GM12878 (cell line): ENCODE data around the gene CALCR. TPM values are rescaled to one million over a fixed set of nuclear protein-coding genes. Genes with fewer than 3 reads are reported as not detected.

ENCODE experiments used
- ATAC-seq: fragments of 200-7000 bp; cut with Tn5 transposase; 3 replicates; pipeline ENCODE4 v1.9.1; 2020; ENCODE audit warnings: mild to moderate bottlenecking, moderate library complexity
- BruUV-seq: library from RNA; stranded (reverse); fragments of 400-500 nt; replicated peaks from 2 replicates; lab custom pipeline; 2021; lab: Mats Ljungman, UMichigan
- CTCF ChIA-PET: fragments of 300-600 bp; sonication (Branson Sonifier 250); formaldehyde crosslinking; extraction: SDS; loops from one replicate; lab custom pipeline; 2021; ENCODE audit warnings: inconsistent platforms; lab: Yijun Ruan, JAX
- POLR2A ChIA-PET: fragments of 350-600 bp; formaldehyde crosslinking; extraction: SDS; loops from one replicate; lab custom pipeline; 2021; ENCODE audit warnings: inconsistent platforms; lab: Charles Lee
- RAD21 ChIA-PET: fragments of 300-600 bp; sonication (Branson Sonifier 250); formaldehyde crosslinking; loops from one replicate; lab custom pipeline; 2023; ENCODE audit warnings: antibody characterized with exemption; ENCODE audit not compliant: unreplicated experiment; lab: Charles Lee
- SMC1A ChIA-PET: fragments of 300-600 bp; sonication (Branson Sonifier 250); formaldehyde crosslinking; loops from one replicate; lab custom pipeline; 2023; ENCODE audit not compliant: unreplicated experiment, uncharacterized antibody; lab: Charles Lee
- DNase-seq: peaks from one replicate; pipeline ENCODE4 v3.0.0-alpha.2; 2011; ENCODE audit warnings: low read depth, low spot score
- FAIRE-seq: peaks from 3 replicates; lab custom pipeline; 2011; peaks lifted over from hg19 to GRCh38; lab: Jason Lieb, UNC
- H2AFZ ChIP-seq: 2 replicates; pipeline ENCODE4 v1.6.0; 2011; ENCODE audit warnings: low read depth, low read length, control low read depth; ENCODE audit not compliant: control insufficient read depth
- H3K27ac ChIP-seq: 2 replicates; pipeline ENCODE4 v1.5.1; 2011; ENCODE audit warnings: control low read depth; ENCODE audit not compliant: control insufficient read depth, insufficient read depth
- H3K27me3 ChIP-seq, 2 experiments: replicated peaks in 1 of 2; 2 replicates each; pipeline versions ENCODE4 v1.6.0 to v1.6.1; 2011; ENCODE audit warnings: low read length in 1 of 2; ENCODE audit not compliant: control insufficient read depth in 2 of 2, insufficient read depth in 2 of 2
- H3K36me3 ChIP-seq, 2 experiments: 2 replicates each; pipeline ENCODE4 v1.5.1; 2011; ENCODE audit warnings: low read length in 1 of 2; ENCODE audit not compliant: control insufficient read depth in 2 of 2, insufficient read depth in 2 of 2
- H3K4me1 ChIP-seq: 2 replicates; pipeline ENCODE4 v1.6.1; 2011; ENCODE audit warnings: mild to moderate bottlenecking, low read length, moderate library complexity, mixed read lengths; ENCODE audit not compliant: control insufficient read depth, insufficient read depth
- H3K4me2 ChIP-seq: 2 replicates; pipeline ENCODE4 v1.6.0; 2011; ENCODE audit warnings: control low read depth; ENCODE audit not compliant: control insufficient read depth, insufficient read depth
- H3K4me3 ChIP-seq: fragments of 200-600 bp; sonication (generic); 2 replicates; pipeline ENCODE4 v1.5.1; 2016
- H3K79me2 ChIP-seq: 2 replicates; pipeline ENCODE4 v1.6.0; 2011; ENCODE audit warnings: low read length; ENCODE audit not compliant: control insufficient read depth, insufficient read depth
- H3K9ac ChIP-seq: 2 replicates; pipeline ENCODE4 v1.8.0; 2011; ENCODE audit warnings: low read length, control low read depth, mixed read lengths; ENCODE audit not compliant: control insufficient read depth, insufficient read depth
- H3K9me3 ChIP-seq: replicated peaks from 3 replicates; pipeline ENCODE4 v1.5.1; 2011; ENCODE audit warnings: mild to moderate bottlenecking, low read length; ENCODE audit not compliant: control insufficient read depth, insufficient read depth
- H4K20me1 ChIP-seq: 2 replicates; pipeline ENCODE4 v1.6.0; 2011; ENCODE audit not compliant: control insufficient read depth, insufficient read depth
- MYB ChIP-seq: fragments of 150-350 bp; IDR thresholded peaks from 2 replicates; pipeline ENCODE4 v1.6.1; 2014; ENCODE audit warnings: mild to moderate bottlenecking, low read depth, low read length, borderline replicate concordance
- NFXL1 ChIP-seq: fragments of 450-650 bp; IDR thresholded peaks from 2 replicates; pipeline ENCODE4 v1.6.1; 2017; ENCODE audit warnings: antibody characterized with exemption, mild to moderate bottlenecking, borderline replicate concordance
- SUPT20H ChIP-seq: IDR thresholded peaks from 2 replicates; pipeline ENCODE4 v1.6.1; 2011; ENCODE audit warnings: low read depth, mild to moderate bottlenecking, low read length, moderate library complexity, borderline replicate concordance; ENCODE audit not compliant: control insufficient read depth
- ZBED1 ChIP-seq: IDR thresholded peaks from 2 replicates; pipeline ENCODE4 v1.6.1; 2016; ENCODE audit warnings: borderline replicate concordance
- in situ Hi-C: fragments of 300-500 bp; cut with MboI; formaldehyde crosslinking; loops from 9 replicates; pipeline ENCODE4 v1.14.3; 2018; ENCODE audit warnings: mixed read lengths
- intact Hi-C: fragments of 100-400 bp; cut with micrococcal nuclease; formaldehyde crosslinking; loops from one replicate; pipeline ENCODE4 v1.14.2; 2022; ENCODE audit not compliant: unreplicated experiment
- polyA plus RNA-seq, 11 experiments: library from polyadenylated mRNA; depleted of rRNA in 4 of 11; unstranded in 6 of 11; stranded (reverse) in 5 of 11; fragments of >200 nt; fragmentation: Nextera tagmentation in 4 of 11; fragmentation: Illumina TruSeq in 1 of 11; extraction: Ambion mirVana in 4 of 11; extraction: Trizol in 1 of 11; gene quantifications; 1 replicate in 1 of 11; 2 replicates in 10 of 11; pipeline versions ENCODE4 v1.2.1 to v1.2.3, GENCODE V29; 2011 to 2016; ENCODE audit warnings: inconsistent platforms in 2 of 11, missing spikeins in 2 of 11, low read depth in 1 of 11
- total RNA-seq, 4 experiments: library from RNA; depleted of rRNA in 3 of 4; stranded (reverse); fragments of >200 nt in 3 of 4; fragmentation: Illumina TruSeq in 1 of 4; extraction: Trizol in 1 of 4; gene quantifications; 2 replicates each; pipeline versions ENCODE4 v1.2.1 to v1.2.3, GENCODE V29; 2013 to 2021
- TF ChIP-seq, protein P1 (sequence below): fragments of 450-650 bp; IDR thresholded peaks from 2 replicates; pipeline ENCODE4 v1.6.1; 2018; ENCODE audit warnings: borderline replicate concordance, mild to moderate bottlenecking; ENCODE audit not compliant: partially characterized antibody

Gene CALCR
- total and polyA plus RNA-seq, 10 of the 15 experiments (the other 5 are each of a cell fraction or from before 2014, with no cell fraction given): not detected

DNA sequence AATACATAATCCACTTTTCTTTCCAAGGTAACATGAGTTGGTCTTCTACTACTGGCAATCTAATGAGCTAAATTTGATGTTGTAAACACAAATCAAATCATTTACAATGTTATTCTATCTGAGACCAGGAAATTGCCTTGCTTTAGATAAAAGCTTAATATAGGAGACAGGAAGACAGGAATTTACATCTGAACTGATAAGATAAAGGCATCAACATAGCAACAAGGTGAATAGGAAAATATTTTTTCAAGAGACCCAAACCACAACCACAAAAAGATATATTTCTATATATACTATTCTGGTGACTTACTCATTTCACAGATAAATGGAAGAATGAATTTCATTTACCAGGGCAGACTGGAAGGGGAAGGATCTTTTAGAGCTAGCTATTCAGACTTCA is 46.3 kb upstream of the CALCR start:
- Histone ChIP-seq H4K20me1 (no peaks in the 10 kb centered on the region), H3K79me2 (no peaks in the 10 kb centered on the region), H3K27ac (no peak overlapping the region), H3K4me3 (no peak overlapping the region), H3K36me3 (no peaks in the 10 kb centered on the region), H2AFZ (no peak overlapping the region), H3K9me3 (no peaks in the 10 kb centered on the region), H3K27me3 (no peaks in the 10 kb centered on the region), H3K4me1 (no peaks in the 10 kb centered on the region), H3K4me2 (no peak overlapping the region), H3K9ac (no peak overlapping the region)
- SMC1A ChIA-PET: interaction anchor here (1.5 kb wide), 1 partner anchor 9 kb away, joined by 3 read pairs; no protein-coding TSS in a partner anchor
- BruUV-seq: no TSS peak
- no peak for FAIRE-seq
- TF ChIP-seq NFXL1: no peak
- TF ChIP-seq ZBED1: no peak
- no peak for TF ChIP-seq MYB
- TF ChIP-seq, protein P1, sequence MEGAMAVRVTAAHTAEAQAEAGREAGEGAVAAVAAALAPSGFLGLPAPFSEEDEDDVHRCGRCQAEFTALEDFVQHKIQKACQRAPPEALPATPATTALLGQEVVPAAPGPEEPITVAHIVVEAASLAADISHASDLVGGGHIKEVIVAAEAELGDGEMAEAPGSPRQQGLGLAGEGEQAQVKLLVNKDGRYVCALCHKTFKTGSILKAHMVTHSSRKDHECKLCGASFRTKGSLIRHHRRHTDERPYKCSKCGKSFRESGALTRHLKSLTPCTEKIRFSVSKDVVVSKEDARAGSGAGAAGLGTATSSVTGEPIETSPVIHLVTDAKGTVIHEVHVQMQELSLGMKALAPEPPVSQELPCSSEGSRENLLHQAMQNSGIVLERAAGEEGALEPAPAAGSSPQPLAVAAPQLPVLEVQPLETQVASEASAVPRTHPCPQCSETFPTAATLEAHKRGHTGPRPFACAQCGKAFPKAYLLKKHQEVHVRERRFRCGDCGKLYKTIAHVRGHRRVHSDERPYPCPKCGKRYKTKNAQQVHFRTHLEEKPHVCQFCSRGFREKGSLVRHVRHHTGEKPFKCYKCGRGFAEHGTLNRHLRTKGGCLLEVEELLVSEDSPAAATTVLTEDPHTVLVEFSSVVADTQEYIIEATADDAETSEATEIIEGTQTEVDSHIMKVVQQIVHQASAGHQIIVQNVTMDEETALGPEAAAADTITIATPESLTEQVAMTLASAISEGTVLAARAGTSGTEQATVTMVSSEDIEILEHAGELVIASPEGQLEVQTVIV: no peak
- RAD21 ChIA-PET: interaction anchor here (1.6 kb wide), 1 partner anchor 774 kb away, joined by 3 read pairs; no protein-coding TSS in a partner anchor
- in situ Hi-C loops: no loop called here
- DNase-seq: no peak
- ATAC-seq: no peak
- CTCF ChIA-PET: interaction anchor here (0.9 to 2.9 kb wide), 6 partner anchors 9 to 777 kb away, joined by 3 to 10 read pairs (median 5); no protein-coding TSS in a partner anchor
- POLR2A ChIA-PET: no interaction called here
- intact Hi-C loops: loop anchor here (10.0 kb wide), 1 partner anchor 774 kb away; the partner anchor contains the start of gene COL1A2

DNA sequence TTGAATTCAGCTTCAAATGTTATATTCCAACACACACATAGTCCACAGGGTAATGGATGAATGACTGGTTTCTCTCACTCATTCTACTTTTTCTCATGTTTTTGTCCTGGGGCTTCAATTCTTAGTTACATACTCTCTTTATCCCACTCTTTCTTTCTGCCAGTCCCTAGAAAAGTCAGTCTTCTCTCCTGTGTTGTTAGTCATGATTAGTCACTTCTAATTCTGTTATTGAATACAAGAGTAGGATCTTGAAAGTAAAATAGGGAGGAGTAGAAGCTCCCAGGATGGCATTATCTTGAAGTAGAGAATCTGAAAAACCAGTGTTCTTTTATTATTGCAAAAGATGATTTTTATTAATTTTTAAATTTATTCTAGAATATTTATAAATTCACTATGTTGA is 45.5 kb upstream of the CALCR start:
- ATAC-seq (no peak), FAIRE-seq (no peak), DNase-seq (no peak)
- Histone ChIP-seq H2AFZ (no peak overlapping the region), H3K27ac (no peak overlapping the region), H3K9me3 (no peaks in the 10 kb centered on the region), H3K9ac (no peak overlapping the region), H3K4me1 (no peaks in the 10 kb centered on the region), H3K36me3 (no peaks in the 10 kb centered on the region), H3K27me3 (no peaks in the 10 kb centered on the region), H3K79me2 (no peaks in the 10 kb centered on the region), H4K20me1 (no peaks in the 10 kb centered on the region), H3K4me2 (no peak overlapping the region), H3K4me3 (no peak overlapping the region)
- in situ Hi-C loops (no loop called here), intact Hi-C loops (loop anchor here (10.0 kb wide), 1 partner anchor 775 kb away; the partner anchor contains the start of gene COL1A2)
- RAD21 ChIA-PET: no interaction called here
- CTCF ChIA-PET: interaction anchor here (1.4 to 2.9 kb wide), 2 partner anchors 8 to 10 kb away, joined by 5 to 10 read pairs; no protein-coding TSS in a partner anchor
- BruUV-seq: no TSS peak
- SMC1A ChIA-PET: interaction anchor here (1.5 to 1.6 kb wide), 2 partner anchors 9 to 42 kb away, joined by 3 read pairs; no protein-coding TSS in a partner anchor
- POLR2A ChIA-PET: no interaction called here
- TF ChIP-seq SUPT20H: no peak
